IMR-90 (cell line): ENCODE measurements around the gene ANKRD6. TPM values are rescaled to one million over a fixed set of nuclear protein-coding genes. Genes with fewer than 3 reads are reported as not detected.

ENCODE experiments used
- ATAC-seq: fragments of 200-7000 bp; cut with Tn5 transposase; 2 replicates; pipeline ENCODE4 v1.9.1; 2020; ENCODE audit warnings: low read depth, mild to moderate bottlenecking, moderate library complexity
- BruUV-seq: library from RNA; stranded (reverse); fragments of 400-500 nt; replicated peaks from 2 replicates; lab custom pipeline; 2021; lab: Mats Ljungman, UMichigan
- CTCF ChIA-PET: fragments of 300-600 bp; formaldehyde crosslinking; extraction: SDS; loops from one replicate; lab custom pipeline; 2021; ENCODE audit warnings: antibody characterized with exemption; lab: Yijun Ruan, JAX
- POLR2A ChIA-PET: fragments of 300-600 bp; sonication (Branson Sonifier 250); formaldehyde crosslinking; loops from one replicate; lab custom pipeline; 2022; ENCODE audit warnings: antibody characterized with exemption; ENCODE audit not compliant: unreplicated experiment; lab: Charles Lee
- DNase-seq: peaks from one replicate; pipeline ENCODE4 v3.0.0; 2013
- H2AFZ ChIP-seq: replicated peaks from 2 replicates; pipeline ENCODE3; 2013; ENCODE audit warnings: low read length, mild to moderate bottlenecking; ENCODE audit not compliant: poor library complexity
- H2AK5ac ChIP-seq: 2 replicates; pipeline ENCODE4 v1.6.1; 2013; ENCODE audit warnings: low read depth, low read length, inconsistent platforms
- H2AK9ac ChIP-seq: replicated peaks from 2 replicates; pipeline ENCODE3; 2013; ENCODE audit warnings: mild to moderate bottlenecking, low read depth, low read length, moderate library complexity; ENCODE audit not compliant: poor library complexity
- H2BK120ac ChIP-seq: 2 replicates; pipeline ENCODE4 v1.6.1; 2013; ENCODE audit warnings: low read depth, low read length, inconsistent platforms
- H2BK15ac ChIP-seq: 3 replicates; pipeline ENCODE4 v1.6.1; 2013; ENCODE audit warnings: low read depth, low read length, inconsistent platforms
- H2BK20ac ChIP-seq: 2 replicates; pipeline ENCODE4 v1.6.1; 2013; ENCODE audit warnings: low read depth, mild to moderate bottlenecking, inconsistent platforms, low read length, moderate library complexity
- H2BK5ac ChIP-seq: 2 replicates; pipeline ENCODE4 v1.6.1; 2013; ENCODE audit warnings: mild to moderate bottlenecking, low read depth, low read length, inconsistent platforms; ENCODE audit not compliant: poor library complexity, severe bottlenecking
- H3K14ac ChIP-seq: replicated peaks from 2 replicates; pipeline ENCODE4 v1.6.1; 2013; ENCODE audit warnings: low read depth, low read length, inconsistent platforms
- H3K18ac ChIP-seq: 2 replicates; pipeline ENCODE4 v1.6.1; 2013; ENCODE audit warnings: low read depth, low read length, control low read depth
- H3K23ac ChIP-seq: 2 replicates; pipeline ENCODE4 v1.6.1; 2013; ENCODE audit warnings: low read depth, low read length, inconsistent platforms
- H3K27ac ChIP-seq: 2 replicates; pipeline ENCODE4 v1.5.1; 2013; ENCODE audit warnings: mild to moderate bottlenecking, control low read depth, low read length; ENCODE audit not compliant: insufficient read depth
- H3K27me3 ChIP-seq: 2 replicates; pipeline ENCODE4 v1.6.1; 2013; ENCODE audit warnings: low read length; ENCODE audit not compliant: control insufficient read depth, insufficient read depth
- H3K36me3 ChIP-seq: 2 replicates; pipeline ENCODE4 v1.6.1; 2013; ENCODE audit warnings: low read length, mixed read lengths; ENCODE audit not compliant: control insufficient read depth, insufficient read depth
- H3K4ac ChIP-seq: 2 replicates; pipeline ENCODE4 v1.6.1; 2013; ENCODE audit warnings: low read depth, low read length, inconsistent platforms
- H3K4me1 ChIP-seq: 2 replicates; pipeline ENCODE4 v1.6.1; 2013; ENCODE audit warnings: low read length, mixed read lengths; ENCODE audit not compliant: control insufficient read depth, insufficient read depth
- H3K4me2 ChIP-seq: 2 replicates; pipeline ENCODE4 v1.6.1; 2013; ENCODE audit warnings: low read depth, mild to moderate bottlenecking, control low read depth, low read length, moderate library complexity
- H3K4me3 ChIP-seq: 2 replicates; pipeline ENCODE4 v1.5.1; 2013; ENCODE audit warnings: low read depth, mild to moderate bottlenecking, control low read depth, low read length, moderate library complexity; ENCODE audit not compliant: insufficient read depth
- H3K56ac ChIP-seq: 2 replicates; pipeline ENCODE4 v1.6.1; 2013; ENCODE audit warnings: low read length, inconsistent platforms; ENCODE audit not compliant: insufficient read depth; ENCODE audit errors: extremely low read depth
- H3K79me1 ChIP-seq, 2 experiments: 2 replicates each; pipeline ENCODE4 v1.6.1; 2013; ENCODE audit warnings: low read length in 2 of 2, inconsistent platforms in 1 of 2, low read depth in 1 of 2
- H3K9ac ChIP-seq: 2 replicates; pipeline ENCODE4 v1.6.1; 2013; ENCODE audit warnings: low read depth, low read length, control low read depth
- H3K9me1 ChIP-seq: 2 replicates; pipeline ENCODE4 v1.6.1; 2013; ENCODE audit warnings: low read length, inconsistent platforms; ENCODE audit not compliant: insufficient read depth
- H3K9me3 ChIP-seq: 2 replicates; pipeline ENCODE4 v1.6.1; 2013; ENCODE audit warnings: low read length; ENCODE audit not compliant: control insufficient read depth, insufficient read depth
- H4K20me1 ChIP-seq: 2 replicates; pipeline ENCODE4 v1.6.1; 2013; ENCODE audit warnings: low read length, inconsistent platforms; ENCODE audit not compliant: insufficient read depth
- H4K5ac ChIP-seq: 2 replicates; pipeline ENCODE4 v1.6.1; 2013; ENCODE audit warnings: mild to moderate bottlenecking, low read depth, low read length, control low read depth
- H4K8ac ChIP-seq, 2 experiments: 2 replicates each; pipeline ENCODE4 v1.6.1; 2013; ENCODE audit warnings: low read depth in 2 of 2, low read length in 2 of 2, control low read depth in 1 of 2, inconsistent platforms in 1 of 2
- H4K91ac ChIP-seq: 2 replicates; pipeline ENCODE4 v1.6.1; 2013; ENCODE audit warnings: low read depth, low read length, inconsistent platforms; ENCODE audit not compliant: insufficient read depth
- BHLHE40 ChIP-seq: fragments of 150-350 bp; IDR thresholded peaks from 2 replicates; pipeline ENCODE4 v1.6.1; 2016; ENCODE audit warnings: mild to moderate bottlenecking, low read depth, low read length
- CEBPB ChIP-seq: IDR thresholded peaks from 2 replicates; pipeline ENCODE4 v1.6.1; 2012; ENCODE audit warnings: low read depth, low read length, improper control_type of control experiment
- CHD1 ChIP-seq: IDR thresholded peaks from 2 replicates; pipeline ENCODE4 v1.6.1; 2012; ENCODE audit warnings: low read depth, low read length, improper control_type of control experiment
- CTCF ChIP-seq: conservative IDR thresholded peaks from 2 replicates; pipeline ENCODE4 v1.5.1; 2012; ENCODE audit warnings: mild to moderate bottlenecking, low read depth, low read length, improper control_type of control experiment
- ELK1 ChIP-seq: fragments of 150-350 bp; IDR thresholded peaks from 2 replicates; pipeline ENCODE4 v1.6.1; 2016; ENCODE audit warnings: low read depth, mild to moderate bottlenecking, low read length, moderate library complexity, borderline replicate concordance
- FOS ChIP-seq: fragments of 150-350 bp; IDR thresholded peaks from 2 replicates; pipeline ENCODE4 v1.6.1; 2016; ENCODE audit warnings: low read depth, low read length
- MAFK ChIP-seq: IDR thresholded peaks from 2 replicates; pipeline ENCODE4 v1.6.1; 2012; ENCODE audit warnings: low read depth, low read length, improper control_type of control experiment
- MAZ ChIP-seq: IDR thresholded peaks from 2 replicates; pipeline ENCODE4 v1.6.1; 2012; ENCODE audit warnings: low read depth, mild to moderate bottlenecking, low read length, improper control_type of control experiment, moderate library complexity, borderline replicate concordance
- MXI1 ChIP-seq: IDR thresholded peaks from 2 replicates; pipeline ENCODE4 v1.6.1; 2012; ENCODE audit warnings: low read depth, mild to moderate bottlenecking, low read length, moderate library complexity, borderline replicate concordance
- NFE2L2 ChIP-seq: fragments of 150-350 bp; IDR thresholded peaks from 2 replicates; pipeline ENCODE4 v1.6.1; 2016; ENCODE audit warnings: low read depth, mild to moderate bottlenecking, low read length
- POLR2A ChIP-seq: IDR thresholded peaks from 2 replicates; pipeline ENCODE4 v1.6.1; 2012; ENCODE audit warnings: mild to moderate bottlenecking, low read depth, low read length
- RAD21 ChIP-seq: IDR thresholded peaks from 2 replicates; pipeline ENCODE4 v1.6.1; 2012; ENCODE audit warnings: low read length, improper control_type of control experiment
- RCOR1 ChIP-seq: IDR thresholded peaks from 2 replicates; pipeline ENCODE4 v1.6.1; 2012; ENCODE audit warnings: mild to moderate bottlenecking, low read length, improper control_type of control experiment; ENCODE audit not compliant: insufficient replicate concordance
- RFX5 ChIP-seq: IDR thresholded peaks from 2 replicates; pipeline ENCODE4 v1.8.0; 2012; ENCODE audit warnings: low read depth, mild to moderate bottlenecking, low read length, moderate library complexity
- SMC3 ChIP-seq: fragments of 150-350 bp; IDR thresholded peaks from 2 replicates; pipeline ENCODE4 v1.6.1; 2016; ENCODE audit warnings: low read depth, mild to moderate bottlenecking, antibody characterized with exemption, low read length, moderate library complexity
- USF2 ChIP-seq: fragments of 150-350 bp; IDR thresholded peaks from 2 replicates; pipeline ENCODE4 v1.6.1; 2017; ENCODE audit warnings: mild to moderate bottlenecking, antibody characterized with exemption, low read length, low read depth
- WGBS, 2 experiments: methylation state at CpG; one replicate each; pipeline versions ENCODE4 v1.1.5 to v1.1.7; 2013; ENCODE audit warnings: missing lambda C conversion rate in 2 of 2; ENCODE audit not compliant: insufficient read length in 1 of 2; ENCODE audit errors: extremely low coverage in 2 of 2; 5-methylcytosine and 5-hydroxymethylcytosine counted together
- dilution Hi-C: fragments of 300-500 bp; cut with HindIII; formaldehyde crosslinking; loops from one replicate; pipeline ENCODE4 v1.14.3; 2018; ENCODE audit warnings: low sequenced_read_pairs; ENCODE audit not compliant: unreplicated experiment
- in situ Hi-C: fragments of 300-500 bp; cut with MboI; formaldehyde crosslinking; loops from 3 replicates; pipeline ENCODE4 v1.14.3; 2019; ENCODE audit warnings: low sequenced_read_pairs, inconsistent platforms, mixed read lengths
- intact Hi-C: fragments of 100-400 bp; cut with micrococcal nuclease; formaldehyde crosslinking; loops from 2 replicates; pipeline ENCODE4 v1.10.0; 2022
- polyA plus RNA-seq, 3 experiments: library from polyadenylated mRNA; depleted of rRNA; stranded (reverse); fragments of >200 nt; gene quantifications; 2 replicates each; pipeline ENCODE4 v1.2.3, GENCODE V29; 2012; ENCODE audit warnings: low replicate concordance in 1 of 3
- total RNA-seq: library from RNA; depleted of rRNA; stranded (reverse); fragments of >200 nt; gene quantifications from 2 replicates; pipeline ENCODE4 v1.2.3, GENCODE V29; 2012

Gene ANKRD6
- total and polyA plus RNA-seq, 2 of the 4 experiments (the other 2 are of a cell fraction), result 0.12 to 0.18 TPM

- H2BK120ac ChIP-seq, result no peak overlapping the region
- no peaks in the 10 kb centered on the region for H3K27me3 ChIP-seq
- H4K5ac ChIP-seq, result no peak overlapping the region
- ChIA-PET POLR2A (no interaction called here), CTCF (interaction anchor here (1.3 kb wide), 1 partner anchor 16 kb away, joined by 3 read pairs; no protein-coding TSS in a partner anchor)
- DNase-seq (no peak), ATAC-seq (no peak)
- intact Hi-C loops (no loop called here), dilution Hi-C loops (no loop called here), in situ Hi-C loops (no loop called here)
- no peak overlapping the region for H2BK20ac ChIP-seq
- H2BK15ac ChIP-seq, result no peak overlapping the region
- H3K4me1 ChIP-seq, result no peaks in the 10 kb centered on the region
- no peak overlapping the region for H3K9ac ChIP-seq
- H2AFZ ChIP-seq, result no peak overlapping the region
- H3K56ac ChIP-seq, result no peak overlapping the region
- no CpG with 5 or more reads among the region's 1 CpG for WGBS, 2 experiments
- H3K18ac ChIP-seq, result no peak overlapping the region
- BruUV-seq, result no TSS peak
- H2AK5ac ChIP-seq, result no peak overlapping the region
- no peak overlapping the region for H4K8ac ChIP-seq
- no peak overlapping the region for H4K91ac ChIP-seq
- H3K9me1 ChIP-seq, result no peaks in the 10 kb centered on the region
- H2AK9ac ChIP-seq, result no peak overlapping the region
- H3K36me3 ChIP-seq, result no peaks in the 10 kb centered on the region
- no peaks in the 10 kb centered on the region for H3K9me3 ChIP-seq
- no peak overlapping the region for H3K23ac ChIP-seq
- no peaks in the 10 kb centered on the region for H3K79me1 ChIP-seq
- H2BK5ac ChIP-seq, result no peak overlapping the region
- no peaks in the 10 kb centered on the region for H4K20me1 ChIP-seq
- no peak overlapping the region for H3K27ac ChIP-seq
- H3K4ac ChIP-seq, result no peak overlapping the region
- no peak overlapping the region for H3K4me3 ChIP-seq
- no peak overlapping the region for H3K4me2 ChIP-seq
- TF ChIP-seq RAD21 (no peak), CHD1 (no peak), CEBPB (no peak), USF2 (no peak), RFX5 (no peak), MAFK (no peak), SMC3 (no peak), BHLHE40 (no peak), ELK1 (no peak), FOS (no peak), MXI1 (no peak), POLR2A (no peak), MAZ (no peak), NFE2L2 (no peak), RCOR1 (no peak), CTCF (no peak)
- no peak overlapping the region for H3K14ac ChIP-seq
Measured at GRCh38 chr6:89468998-89469397, 36.0 kb downstream of the ANKRD6 start.
